Measurements from ENCODE around the gene SLFN12. TPM values are rescaled to one million over a fixed set of nuclear protein-coding genes. Genes with fewer than 3 reads are reported as not detected.

The SLFN12 gene
- total RNA-seq = 10 to 100 TPM in 1 of 4 donors, 1 to 10 TPM in 3; 4.7 to 33.8 (median 7.5) TPM

- TF ChIP-seq POLR2A (IDR thresholded peaks at IDR 0.05) = no peak
- no peak for TF ChIP-seq CTCF (IDR thresholded peaks at IDR 0.05)
- no peaks in the 10 kb centered on the region for H3K36me3 ChIP-seq
- peaks cover 0 to 11% (median 0%) of the 10 kb centered on the region in 4 donors for H3K4me1 ChIP-seq
- peak within 1 kb of the TSS; percentile 45 to 58 (median 56) for H3K4me3 ChIP-seq
- no peaks in the 10 kb centered on the region for H3K9me3 ChIP-seq
- peak within 1 kb of the TSS; percentile 74 to 83 (median 76) for H3K27ac ChIP-seq
- DNase-seq = peak in 2 of 3 donors; percentile 72 to 76
- H3K27me3 ChIP-seq = no peaks in the 10 kb centered on the region
Measured at GRCh38 chr17:35432176-35433074, at the start of gene SLFN12. Gene SLFN12 (minus strand): TSS chr17:35432500. CDS start chr17:35423028, 9,472 bp downstream.

DNA sequence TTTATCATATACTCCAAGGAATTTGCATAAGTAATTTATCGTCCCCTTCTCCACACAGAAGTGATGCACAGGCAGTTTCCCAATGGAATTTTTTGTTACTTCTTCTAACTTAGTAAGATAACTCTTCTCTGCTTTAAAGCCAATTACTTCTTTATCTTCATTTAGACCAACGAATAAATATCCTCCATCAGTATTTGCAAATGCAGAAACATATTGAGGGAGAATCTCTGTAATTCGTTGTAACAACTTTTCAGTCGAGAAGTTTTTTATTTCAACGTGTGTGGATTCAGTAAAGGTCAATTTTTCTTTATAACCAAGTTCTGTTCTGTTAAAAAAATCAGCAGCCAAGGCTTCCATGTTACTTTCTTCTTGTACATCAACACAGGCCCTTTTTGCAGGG is 47.0 kb upstream of the SLFN12 start:
- Histone ChIP-seq H3K9me3 (no peaks in the 10 kb centered on the region), H3K27me3 (no peaks in the 10 kb centered on the region), H3K4me1 (no peaks in the 10 kb centered on the region), H3K4me3 (no peak overlapping the region), H3K36me3 (no peaks in the 10 kb centered on the region), H3K27ac (no peak overlapping the region)
- no peak for TF ChIP-seq CTCF (IDR thresholded peaks at IDR 0.05)
- no peak for TF ChIP-seq POLR2A (IDR thresholded peaks at IDR 0.05)
- DNase-seq = no peak

DNA sequence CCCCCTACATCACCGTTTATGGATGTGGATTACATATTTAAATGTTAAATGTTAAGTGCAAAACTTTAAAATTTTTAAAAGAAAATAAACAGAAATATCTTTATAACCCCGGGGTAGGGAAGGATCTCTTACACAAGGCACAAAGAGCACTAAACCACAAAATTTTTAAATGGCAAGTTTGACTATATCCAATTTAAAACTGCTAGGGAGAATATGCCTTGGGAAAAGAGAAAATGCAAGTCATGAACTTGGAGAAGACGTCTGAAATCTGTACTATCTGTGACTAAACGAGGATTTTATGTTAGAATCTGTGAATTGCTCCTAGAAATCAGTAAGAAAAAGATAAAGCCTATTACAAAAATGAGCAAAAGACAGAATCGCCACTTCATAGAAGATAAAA is 44.9 kb upstream of the SLFN12 start:
- no peak overlapping the region for H3K4me3 ChIP-seq
- H3K27me3 ChIP-seq = no peaks in the 10 kb centered on the region
- H3K4me1 ChIP-seq = no peaks in the 10 kb centered on the region
- H3K36me3 ChIP-seq = no peaks in the 10 kb centered on the region
- no peaks in the 10 kb centered on the region for H3K9me3 ChIP-seq
- DNase-seq = no peak
- TF ChIP-seq CTCF (IDR thresholded peaks at IDR 0.05) (no peak), POLR2A (IDR thresholded peaks at IDR 0.05) (no peak)
- H3K27ac ChIP-seq = no peak overlapping the region

DNA sequence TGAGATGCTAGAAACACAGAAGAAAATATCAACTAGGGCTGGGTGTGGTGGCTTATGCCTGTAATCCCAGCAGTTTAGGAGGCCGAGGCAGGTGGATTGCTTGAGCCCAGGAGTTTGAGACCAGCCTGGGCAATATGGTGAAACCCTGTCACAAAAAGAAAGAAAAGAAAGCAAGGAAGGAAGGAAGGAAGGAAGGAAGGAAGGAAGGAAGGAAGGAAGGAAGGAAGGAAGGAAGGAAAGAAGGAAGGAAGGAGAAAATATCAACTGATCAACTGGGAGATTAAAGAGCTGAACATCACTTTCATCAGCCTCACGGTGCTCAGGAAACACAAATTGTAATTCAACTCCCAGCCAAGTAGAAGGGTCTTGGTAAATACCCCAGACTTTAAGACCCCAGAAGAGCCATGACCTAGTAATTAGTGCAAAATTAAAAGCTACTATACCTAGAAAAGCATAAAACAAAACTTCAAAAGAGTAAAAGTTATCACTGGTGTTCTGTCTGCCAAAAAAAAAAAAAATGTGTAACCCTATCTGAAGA is 44.1 kb upstream of the SLFN12 start:
- no peak overlapping the region for H3K27ac ChIP-seq

GRCh38 chr17:35468475-35468874 is 36.2 kb upstream of the SLFN12 start:
- H3K4me1 ChIP-seq = no peaks in the 10 kb centered on the region
- no peaks in the 10 kb centered on the region for H3K9me3 ChIP-seq
- TF ChIP-seq CTCF (IDR thresholded peaks at IDR 0.05) (no peak), POLR2A (IDR thresholded peaks at IDR 0.05) (no peak)
- no peak overlapping the region for H3K27ac ChIP-seq
- H3K36me3 ChIP-seq = no peaks in the 10 kb centered on the region
- DNase-seq = no peak
- no peak overlapping the region for H3K4me3 ChIP-seq
- no peaks in the 10 kb centered on the region for H3K27me3 ChIP-seq

More for the DNA sequence above, 44.1 kb upstream of the SLFN12 start:
- no peaks in the 10 kb centered on the region for H3K4me1 ChIP-seq
- no peak overlapping the region for H3K4me3 ChIP-seq
- TF ChIP-seq POLR2A (IDR thresholded peaks at IDR 0.05) = no peak
- no peak for TF ChIP-seq CTCF (IDR thresholded peaks at IDR 0.05)
- H3K9me3 ChIP-seq = no peaks in the 10 kb centered on the region
- DNase-seq = no peak
- H3K36me3 ChIP-seq = no peaks in the 10 kb centered on the region
- H3K27me3 ChIP-seq = no peaks in the 10 kb centered on the region
